HepG2 (cell line): Measurements from ENCODE around the gene STH. TPM values are rescaled to one million over a fixed set of nuclear protein-coding genes. Genes with fewer than 3 reads are reported as not detected.

Experiments
- BATF2 ChIP-seq: sonication (generic); formaldehyde crosslinking; IDR thresholded peaks from 2 replicates; pipeline ENCODE4 v1.8.0; 2022; ENCODE audit warnings: mild to moderate bottlenecking, missing genetic modification reagents, moderate library complexity
- FUBP1 ChIP-seq: sonication (generic); formaldehyde crosslinking; IDR thresholded peaks from 2 replicates; pipeline ENCODE4 v1.5.1; 2020; ENCODE audit warnings: missing genetic modification reagents, mild to moderate bottlenecking, borderline replicate concordance
- MAZ ChIP-seq, 2 experiments: sonication (generic) in 1 of 2; formaldehyde crosslinking in 1 of 2; IDR thresholded peaks; 2 replicates each; pipeline versions ENCODE4 v1.5.0 to v1.6.1; 2012 to 2020; ENCODE audit warnings: low read depth in 2 of 2, mild to moderate bottlenecking in 2 of 2, borderline replicate concordance in 1 of 2, improper control_type of control experiment in 1 of 2, low read length in 1 of 2, missing genetic modification reagents in 1 of 2, moderate library complexity in 1 of 2
- MYPOP ChIP-seq: sonication (generic); formaldehyde crosslinking; IDR thresholded peaks from 2 replicates; pipeline ENCODE4 v1.8.1; 2023; ENCODE audit warnings: mild to moderate bottlenecking, moderate library complexity, missing genetic modification reagents
- NCOA2 ChIP-seq: sonication (generic); formaldehyde crosslinking; IDR thresholded peaks from 2 replicates; pipeline ENCODE4 v1.8.0; 2022; ENCODE audit warnings: inconsistent platforms
- ZBTB40 ChIP-seq, 2 experiments: fragments of 450-650 bp in 1 of 2; sonication (generic) in 1 of 2; formaldehyde crosslinking in 1 of 2; IDR thresholded peaks; 2 replicates each; pipeline versions ENCODE4 v1.6.1 to v1.8.0; 2016 to 2022; ENCODE audit warnings: antibody characterized with exemption in 1 of 2, mild to moderate bottlenecking in 1 of 2, missing genetic modification reagents in 1 of 2
- ZNF280B ChIP-seq: sonication (generic); formaldehyde crosslinking; IDR thresholded peaks from 2 replicates; pipeline ENCODE4 v1.5.0; 2020; ENCODE audit warnings: missing genetic modification reagents, mild to moderate bottlenecking, borderline replicate concordance
- ZNF570 ChIP-seq: sonication (generic); formaldehyde crosslinking; IDR thresholded peaks from 2 replicates; pipeline ENCODE4 v1.4.0; 2020; ENCODE audit warnings: mild to moderate bottlenecking, missing genetic modification reagents, borderline replicate concordance
- ZNF749 ChIP-seq: sonication (generic); formaldehyde crosslinking; IDR thresholded peaks from 2 replicates; pipeline ENCODE4 v1.8.0; 2022; ENCODE audit warnings: mild to moderate bottlenecking, missing genetic modification reagents, moderate library complexity, borderline replicate concordance
- ZNF839 ChIP-seq: sonication (generic); formaldehyde crosslinking; IDR thresholded peaks from 2 replicates; pipeline ENCODE4 v1.4.0; 2020; ENCODE audit warnings: missing genetic modification reagents, mild to moderate bottlenecking, borderline replicate concordance
- polyA plus RNA-seq, 8 experiments: library from polyadenylated mRNA; depleted of rRNA in 3 of 8; stranded (reverse) in 7 of 8; unstranded in 1 of 8; fragments of >200 nt; fragmentation: Illumina TruSeq in 4 of 8; extraction: Trizol in 4 of 8; gene quantifications; 2 replicates each; pipeline versions ENCODE4 v1.2.1 to v1.2.3, GENCODE V29; 2011 to 2016; ENCODE audit warnings: low read depth in 4 of 8, missing spikeins in 1 of 8, mixed read lengths in 1 of 8; ENCODE audit not compliant: insufficient read depth in 1 of 8
- total RNA-seq, 5 experiments: library from RNA; depleted of rRNA; stranded (reverse); fragments of >200 nt; fragmentation: Illumina TruSeq; extraction: Trizol; gene quantifications; 2 replicates each; pipeline ENCODE4 v1.2.3, GENCODE V29; 2016; ENCODE audit warnings: low read depth in 1 of 5

Gene STH
- total and polyA plus RNA-seq, 2 of the 13 experiments (the other 11 are each of a cell fraction or from before 2014, with no cell fraction given) = not detected

- no peak for TF ChIP-seq MYPOP
- no peak for TF ChIP-seq ZBTB40 (IDR thresholded peaks at IDR 0.05)
- no peak for TF ChIP-seq ZBTB40 (CRISPR knock-in tag; IDR thresholded peaks at IDR 0.05)
- peak; percentile 41 for TF ChIP-seq NCOA2 (CRISPR knock-in tag)
- no peak for TF ChIP-seq ZNF749
- TF ChIP-seq BATF2 (CRISPR knock-in tag) = no peak
- peak; percentile 34; the same call in 1 of the 2 replicates for TF ChIP-seq ZNF280B (CRISPR knock-in tag)
- TF ChIP-seq MAZ (IDR thresholded peaks at IDR 0.05; ENCODE audit: borderline replicate concordance, low read depth, low read length) = peak; percentile 35; the same call in 1 of the 2 replicates
- TF ChIP-seq MAZ (CRISPR knock-in tag; IDR thresholded peaks at IDR 0.05; ENCODE audit: low read depth) = 0 out of 2 replicates have a peak, but pooled peaks have one; percentile 52
- no peak for TF ChIP-seq ZNF839 (CRISPR knock-in tag)
- TF ChIP-seq ZNF570 (CRISPR knock-in tag) = no peak
- no peak for TF ChIP-seq FUBP1 (CRISPR knock-in tag)
Measured at GRCh38 chr17:46002311-46002972, 3.4 kb downstream of the STH start (continued).
